Activated naive CD4-positive, alpha-beta T cell treated with anti-CD3 and anti-CD28 coated beads, Interleukin-2, amount 50 U/mL, for 16 hours (primary cell): Measurements from ENCODE around the gene DLG2.

Experiments used
- DNase-seq: peaks from one replicate; pipeline ENCODE4 v3.0.0-alpha.2; 2020

The DLG2 gene

DNA sequence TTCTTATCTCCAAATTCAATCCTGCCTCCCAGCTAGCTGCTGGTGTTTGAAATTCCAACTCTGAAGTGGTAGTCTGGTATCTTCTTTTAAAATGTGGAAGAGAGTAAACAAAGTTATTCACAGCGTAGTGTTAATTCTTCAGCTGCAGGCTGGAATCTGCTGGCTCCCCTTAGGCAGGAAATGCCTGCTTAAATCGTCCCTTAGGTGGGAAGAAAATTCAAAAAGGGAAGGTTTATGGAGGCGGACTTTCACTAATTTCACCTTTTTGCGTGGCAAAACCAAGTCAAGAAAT lies 1901.9 kb downstream of the DLG2 start:
- DNase-seq: no peak

- DNase-seq: no peak
Observed at GRCh38 chr11:83723999-83724398, 1903.1 kb downstream of the DLG2 start.

- no peak for DNase-seq
Observed at GRCh38 chr11:83722392-83723119, 1904.6 kb downstream of the DLG2 start.

DNA sequence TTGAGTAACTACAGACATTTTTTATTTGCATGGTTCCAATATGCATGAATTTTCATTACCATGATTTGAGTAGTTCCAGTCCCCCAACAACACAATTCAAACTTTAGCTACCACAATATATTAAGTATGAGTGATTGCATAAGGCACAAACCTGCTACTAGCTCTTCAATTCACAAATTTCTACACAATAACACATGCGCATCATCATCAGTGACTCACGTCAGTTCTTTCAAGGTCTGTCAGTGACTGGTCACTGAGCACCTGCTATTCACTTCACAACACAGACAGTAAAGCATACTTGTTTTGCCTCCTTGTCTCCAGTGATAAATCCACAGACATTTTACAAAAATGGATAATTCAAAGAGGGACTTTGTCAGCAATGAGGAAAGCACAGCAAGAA lies 1905.9 kb downstream of the DLG2 start:
- no peak for DNase-seq

GRCh38 chr11:83720675-83721074 lies 1906.5 kb downstream of the DLG2 start:
- DNase-seq: no peak

DNA sequence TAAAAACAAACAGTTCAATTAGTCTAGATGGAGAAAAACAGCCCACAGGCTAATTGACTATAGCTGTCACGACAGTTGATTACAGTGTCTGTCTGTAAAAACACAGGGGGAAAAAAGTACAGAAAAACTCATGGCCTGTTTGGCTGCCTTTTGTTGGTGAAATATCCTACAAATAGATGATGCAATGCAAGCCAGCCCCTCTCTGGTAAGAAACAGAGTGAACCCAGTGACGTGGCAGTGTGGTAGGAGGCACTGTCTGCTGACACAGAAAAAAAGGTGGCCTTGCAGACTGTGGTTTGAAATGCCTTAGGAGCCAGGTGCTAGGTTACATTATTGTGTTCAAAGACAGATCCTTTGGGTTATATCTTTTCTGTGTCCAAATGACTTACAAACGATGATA lies 1909.6 kb downstream of the DLG2 start:
- no peak for DNase-seq

DNA sequence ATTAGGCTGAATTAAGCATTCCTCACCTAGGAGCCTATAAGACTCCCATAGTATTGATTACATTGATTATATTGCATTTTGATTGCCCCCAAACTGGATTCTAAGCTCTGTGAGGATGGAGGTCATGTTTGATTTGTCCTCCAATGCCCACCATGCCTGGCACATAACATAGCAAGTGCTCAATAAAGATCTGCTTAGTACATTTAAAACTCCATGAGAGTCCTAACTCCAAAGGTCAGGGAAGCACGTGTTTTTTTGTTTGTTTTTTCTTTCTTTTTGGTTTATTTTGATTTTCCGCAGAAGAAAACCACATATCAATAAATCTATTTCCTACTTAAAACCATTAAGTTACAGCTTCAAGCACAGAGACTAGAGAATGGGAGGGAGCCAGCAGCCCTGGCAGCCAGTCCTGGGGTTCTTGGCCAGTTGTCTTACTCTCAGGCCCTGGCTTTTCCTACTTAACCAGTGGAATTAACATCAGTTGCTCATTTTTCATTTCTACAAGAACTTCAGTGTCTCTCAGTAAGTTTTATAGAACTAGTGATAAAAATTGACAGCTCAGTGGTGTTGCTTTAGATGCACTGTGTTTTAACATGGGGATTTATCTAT lies 1911.1 kb downstream of the DLG2 start:
- DNase-seq: no peak

- no peak for DNase-seq
Observed at GRCh38 chr11:83713708-83714107, 1913.4 kb downstream of the DLG2 start.

GRCh38 chr11:83711106-83711527 lies 1916.0 kb downstream of the DLG2 start:
- no peak for DNase-seq

GRCh38 chr11:83709434-83709833 lies 1917.7 kb downstream of the DLG2 start:
- no peak for DNase-seq

- DNase-seq: no peak
Observed at GRCh38 chr11:83706566-83706965, 1920.6 kb downstream of the DLG2 start.

- no peak for DNase-seq
Observed at GRCh38 chr11:83702796-83703195, 1924.3 kb downstream of the DLG2 start.

DNA sequence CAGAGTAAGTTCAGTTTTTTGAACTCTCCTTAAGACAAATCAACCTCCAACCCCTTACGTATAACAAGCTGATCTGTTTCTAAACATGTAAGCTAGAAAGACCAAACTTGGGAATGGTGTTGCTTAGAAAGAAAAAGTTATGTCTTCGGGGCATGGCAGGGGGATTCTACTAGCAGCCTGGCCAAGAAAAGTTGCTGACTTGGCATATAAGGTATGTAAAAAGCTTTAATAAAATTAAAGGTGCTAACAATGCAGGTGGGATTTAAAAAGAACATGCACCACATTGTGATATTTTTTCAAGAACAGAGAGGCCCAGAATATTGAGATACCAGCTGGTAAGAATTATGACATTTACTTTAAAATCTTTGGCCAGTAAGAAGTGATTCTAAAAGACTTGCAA lies 1929.6 kb downstream of the DLG2 start:
- DNase-seq: no peak

DNA sequence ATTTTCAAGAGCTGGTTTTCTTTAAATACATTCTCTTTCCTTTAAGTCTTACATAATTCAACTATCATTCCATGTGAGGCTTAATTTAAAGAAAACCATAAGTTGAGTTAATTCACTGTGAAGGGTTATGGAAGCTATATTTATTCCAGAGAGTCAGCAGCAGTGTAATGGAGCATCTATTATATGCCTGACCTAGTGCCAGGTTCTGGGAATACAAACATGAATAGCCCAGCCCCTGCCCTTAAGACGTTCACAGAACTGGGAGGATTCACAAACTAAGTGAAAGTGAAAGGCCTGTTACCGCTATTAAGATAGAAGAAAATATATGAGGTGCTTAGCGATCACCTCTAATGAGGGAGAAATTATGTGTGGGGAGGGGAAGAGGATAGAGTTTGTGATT lies 1932.1 kb downstream of the DLG2 start:
- no peak for DNase-seq

DNA sequence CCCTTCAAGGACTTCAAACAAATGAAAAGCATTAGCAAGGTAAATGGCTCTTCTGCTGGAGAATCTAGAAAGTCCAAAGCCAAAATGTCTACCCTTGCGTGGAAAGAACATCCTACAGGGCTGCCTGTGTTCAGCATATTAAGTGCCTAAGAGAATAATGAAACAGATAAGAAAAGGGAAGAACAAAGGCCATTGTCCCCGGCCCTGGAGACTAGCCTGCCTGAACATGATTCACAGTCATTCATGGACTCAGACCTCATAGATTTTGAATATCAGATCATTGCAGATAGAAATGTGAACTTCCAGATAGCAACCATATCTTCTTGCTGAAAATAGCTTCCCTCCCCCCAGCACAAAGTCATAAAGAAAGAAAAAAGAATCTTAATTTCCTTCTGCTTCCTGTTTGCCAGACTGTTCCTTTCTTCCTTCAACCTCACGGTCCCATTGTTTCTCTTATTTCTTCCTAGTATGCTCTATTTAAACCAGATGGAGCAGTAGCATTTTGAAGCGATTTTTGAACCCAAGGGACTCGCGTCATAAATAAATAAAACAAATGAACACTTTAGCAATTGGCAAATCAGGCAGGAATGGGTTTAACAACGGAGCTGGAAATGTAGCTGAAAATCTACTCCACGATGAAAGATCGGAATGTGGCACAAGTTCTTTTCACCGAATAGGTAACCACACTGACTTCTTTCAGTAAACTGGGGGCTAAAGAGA lies 1932.8 kb downstream of the DLG2 start:
- no peak for DNase-seq

DNA sequence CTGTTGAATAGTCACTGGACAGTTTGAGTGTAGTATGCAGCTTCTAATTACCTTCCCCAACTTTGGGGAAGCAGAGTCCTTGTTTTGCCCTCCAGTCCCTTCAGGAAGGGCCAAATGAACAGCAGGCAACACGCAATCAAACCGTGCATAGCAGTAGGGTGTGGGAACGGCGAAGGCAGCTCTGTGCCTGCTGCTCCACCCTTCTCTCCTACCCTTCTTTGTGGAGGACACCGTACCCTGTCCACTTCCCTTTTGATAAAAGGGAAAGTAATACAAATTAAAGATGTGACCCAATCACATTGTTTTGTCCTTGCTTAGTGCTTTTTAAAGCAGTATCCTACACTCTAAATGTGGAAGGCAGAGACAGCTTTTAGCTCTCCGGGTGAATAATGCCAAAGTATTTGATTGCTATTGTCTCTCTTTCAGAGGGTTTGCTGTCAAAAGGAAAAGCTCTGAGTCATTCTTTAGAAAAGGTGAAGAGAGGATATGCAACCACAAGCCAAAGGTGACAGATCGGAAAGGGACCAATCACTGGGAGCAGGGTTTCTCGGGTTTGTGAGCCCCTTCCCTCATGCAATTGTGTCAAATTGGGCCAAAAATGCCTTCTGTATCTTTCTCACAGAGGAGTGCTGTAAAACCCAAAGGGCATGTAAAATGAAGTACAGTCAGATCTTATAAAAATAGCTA lies 1933.7 kb downstream of the DLG2 start:
- DNase-seq: no peak

GRCh38 chr11:83692675-83693074 lies 1934.5 kb downstream of the DLG2 start:
- no peak for DNase-seq

DNA sequence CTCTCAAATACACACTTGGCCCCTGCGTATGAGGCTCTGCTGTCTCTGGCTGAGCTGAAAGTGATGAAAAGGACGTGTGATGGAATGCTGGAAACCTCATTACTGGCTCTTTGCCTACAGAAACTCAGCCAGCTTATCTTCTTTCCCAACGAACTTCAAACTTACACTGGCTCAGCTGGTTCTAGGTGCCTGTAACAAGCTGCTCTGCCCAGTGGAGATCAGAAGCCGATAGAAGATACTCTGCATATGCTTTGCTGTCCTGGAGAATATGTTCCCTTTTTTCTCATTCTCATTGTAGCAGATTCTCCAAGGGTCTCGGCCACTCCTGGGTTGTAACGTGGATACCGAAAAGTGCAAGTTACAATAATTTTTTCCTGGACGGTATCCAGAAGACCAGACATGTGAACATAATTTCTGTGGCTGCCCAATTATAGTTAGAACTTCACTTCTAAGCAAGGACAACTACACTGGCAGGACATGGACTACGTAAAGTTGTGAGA lies 1935.6 kb downstream of the DLG2 start:
- no peak for DNase-seq

- DNase-seq: no peak
Observed at GRCh38 chr11:83689144-83689780, 1937.9 kb downstream of the DLG2 start.

- no peak for DNase-seq
Observed at GRCh38 chr11:83687787-83688186, 1939.4 kb downstream of the DLG2 start.

DNA sequence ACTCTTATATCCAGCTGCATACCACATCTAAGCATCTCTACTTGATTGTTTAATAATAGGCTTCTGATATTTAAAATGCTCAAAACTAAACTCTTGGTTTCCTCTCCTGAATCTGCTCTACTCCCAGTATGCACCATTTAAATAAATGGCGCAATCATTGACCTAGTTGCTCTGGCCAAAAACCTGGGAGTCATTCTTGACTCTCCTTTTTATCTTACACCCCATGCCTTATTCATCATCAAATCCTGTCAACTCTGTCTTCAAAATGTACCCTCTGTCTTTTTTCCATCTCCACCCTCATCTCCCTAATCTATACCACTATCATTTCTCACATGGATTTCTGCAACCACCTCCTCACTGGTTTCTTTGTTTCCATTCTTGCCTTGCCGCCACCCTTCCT lies 1941.4 kb downstream of the DLG2 start:
- no peak for DNase-seq

- no peak for DNase-seq
Observed at GRCh38 chr11:83684071-83684470, 1943.1 kb downstream of the DLG2 start.

- DNase-seq: no peak
Observed at GRCh38 chr11:83682611-83682973, 1944.6 kb downstream of the DLG2 start.
